HepG2 (cell line): ENCODE results near the gene LOC128125822.
A peak's percentile ranks its signal among the peaks of the same experiment; 100 is the strongest.

Experiments
- CBFB ChIP-seq: sonication (generic); formaldehyde crosslinking; IDR thresholded peaks from 2 replicates; pipeline ENCODE4 v1.4.0; 2020; ENCODE audit warnings: missing genetic modification reagents
- ELF1 ChIP-seq: sonication (generic); formaldehyde crosslinking; IDR thresholded peaks from 2 replicates; pipeline ENCODE4 v1.4.0; 2020; ENCODE audit warnings: missing genetic modification reagents
- ESRRA ChIP-seq: sonication (generic); formaldehyde crosslinking; IDR thresholded peaks from 2 replicates; pipeline ENCODE4 v1.5.1; 2020; ENCODE audit warnings: mild to moderate bottlenecking, low read depth, missing genetic modification reagents
- FOXP1 ChIP-seq, 2 experiments: fragments of 450-650 bp in 1 of 2; IDR thresholded peaks; 2 replicates each; pipeline ENCODE4 v1.6.1; 2017 to 2018; ENCODE audit warnings: antibody characterized with exemption in 1 of 2
- GZF1 ChIP-seq: sonication (generic); formaldehyde crosslinking; IDR thresholded peaks from 2 replicates; pipeline ENCODE4 v1.5.1; 2020; ENCODE audit warnings: mild to moderate bottlenecking, missing genetic modification reagents
- HCFC1 ChIP-seq: fragments of 150-350 bp; IDR thresholded peaks from 2 replicates; pipeline ENCODE4 v1.6.1; 2014; ENCODE audit warnings: low read depth, low read length
- KAT7 ChIP-seq: IDR thresholded peaks from 2 replicates; pipeline ENCODE4 v1.6.1; 2018; ENCODE audit warnings: borderline replicate concordance, missing compliant biosample characterization
- MIER2 ChIP-seq: IDR thresholded peaks from 2 replicates; pipeline ENCODE4 v1.6.1; 2016; ENCODE audit warnings: missing biosample characterization, missing genetic modification reagents
- PRMT3 ChIP-seq: sonication (generic); formaldehyde crosslinking; IDR thresholded peaks from 2 replicates; pipeline ENCODE4 v1.8.1; 2022; ENCODE audit warnings: low read depth, mild to moderate bottlenecking, moderate library complexity, missing genetic modification reagents, borderline replicate concordance
- SMYD3 ChIP-seq: sonication (generic); formaldehyde crosslinking; IDR thresholded peaks from 2 replicates; pipeline ENCODE4 v1.8.1; 2023; ENCODE audit warnings: mild to moderate bottlenecking, missing genetic modification reagents
- SRF ChIP-seq: IDR thresholded peaks from 2 replicates; pipeline ENCODE4 v1.6.1; 2011; ENCODE audit warnings: mild to moderate bottlenecking, low read depth, low read length, moderate library complexity
- YEATS2 ChIP-seq: sonication (generic); formaldehyde crosslinking; IDR thresholded peaks from 2 replicates; pipeline ENCODE4 v1.4.0; 2020; ENCODE audit warnings: missing genetic modification reagents, borderline replicate concordance
- ZNF34 ChIP-seq: sonication (generic); formaldehyde crosslinking; IDR thresholded peaks from 2 replicates; pipeline ENCODE4 v1.4.0; 2020; ENCODE audit warnings: mild to moderate bottlenecking, missing genetic modification reagents, borderline replicate concordance
- ZNF446 ChIP-seq: sonication (generic); formaldehyde crosslinking; IDR thresholded peaks from 2 replicates; pipeline ENCODE4 v1.5.0; 2020; ENCODE audit warnings: mild to moderate bottlenecking, missing genetic modification reagents
- TF ChIP-seq, protein P1 (sequence below): sonication (generic); formaldehyde crosslinking; IDR thresholded peaks from 2 replicates; pipeline ENCODE4 v1.8.1; 2023; ENCODE audit warnings: missing genetic modification reagents, inconsistent platforms, borderline replicate concordance
- TF ChIP-seq, protein P2 (sequence below): sonication (generic); formaldehyde crosslinking; conservative IDR thresholded peaks from 2 replicates; pipeline ENCODE4 v1.8.1; 2023; ENCODE audit warnings: missing genetic modification reagents
- TF ChIP-seq, protein P3 (sequence below): sonication (generic); formaldehyde crosslinking; IDR thresholded peaks from 2 replicates; pipeline ENCODE4 v1.4.0; 2020; ENCODE audit warnings: missing genetic modification reagents
- TF ChIP-seq, protein P4 (sequence below): IDR thresholded peaks from 2 replicates; pipeline ENCODE4 v1.6.1; 2016
- TF ChIP-seq, protein P5 (sequence below): sonication (generic); formaldehyde crosslinking; IDR thresholded peaks from 2 replicates; pipeline ENCODE4 v1.5.1; 2020; ENCODE audit warnings: missing genetic modification reagents, mild to moderate bottlenecking, borderline replicate concordance
- TF ChIP-seq, protein P6 (sequence below): IDR thresholded peaks from 2 replicates; pipeline ENCODE4 v1.6.1; 2016; ENCODE audit warnings: low read depth

LOC128125822 gene

DNA sequence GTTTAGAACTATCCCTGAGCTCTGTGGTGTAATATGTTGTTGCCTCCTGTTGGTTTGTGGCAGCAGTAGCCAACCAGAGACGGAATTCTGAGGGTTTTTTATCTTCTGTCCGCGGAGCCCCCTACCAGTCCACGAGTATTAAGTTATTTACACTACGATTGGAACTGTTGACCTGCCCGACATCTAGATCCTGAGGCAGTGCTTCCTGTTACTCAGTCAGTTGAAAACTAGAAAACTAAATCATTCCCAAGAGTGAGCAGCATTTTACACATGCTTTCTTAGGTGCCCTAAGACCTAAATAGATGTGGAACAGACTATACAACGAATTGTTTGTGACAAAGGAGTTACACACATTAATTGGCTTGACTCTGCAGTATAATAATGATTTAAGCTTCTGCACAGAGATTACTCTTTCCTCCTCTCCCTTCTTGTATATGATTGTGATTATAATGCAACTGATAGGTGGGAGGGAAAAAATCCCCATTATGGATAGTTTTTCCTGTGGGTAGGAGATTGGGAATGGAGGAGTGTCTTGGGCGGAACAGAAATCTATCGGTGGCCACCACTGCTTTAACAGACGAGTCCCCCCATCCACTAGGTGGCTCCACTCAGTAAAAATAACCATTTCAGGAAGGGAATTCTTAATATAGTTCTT is 1.7 kb downstream of the LOC128125822 start (continued):
- TF ChIP-seq, protein P1, sequence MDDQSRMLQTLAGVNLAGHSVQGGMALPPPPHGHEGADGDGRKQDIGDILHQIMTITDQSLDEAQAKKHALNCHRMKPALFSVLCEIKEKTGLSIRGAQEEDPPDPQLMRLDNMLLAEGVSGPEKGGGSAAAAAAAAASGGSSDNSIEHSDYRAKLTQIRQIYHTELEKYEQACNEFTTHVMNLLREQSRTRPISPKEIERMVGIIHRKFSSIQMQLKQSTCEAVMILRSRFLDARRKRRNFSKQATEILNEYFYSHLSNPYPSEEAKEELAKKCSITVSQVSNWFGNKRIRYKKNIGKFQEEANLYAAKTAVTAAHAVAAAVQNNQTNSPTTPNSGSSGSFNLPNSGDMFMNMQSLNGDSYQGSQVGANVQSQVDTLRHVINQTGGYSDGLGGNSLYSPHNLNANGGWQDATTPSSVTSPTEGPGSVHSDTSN (CRISPR knock-in tag): 0 out of 2 replicates have a peak, but pooled peaks have one; percentile 68
- TF ChIP-seq KAT7 (0 out of 2 replicates have a peak, but pooled peaks have one; percentile 17), SRF (peak; percentile 48; the same call in 1 of the 2 replicates), HCFC1 (no peak), ESRRA (CRISPR knock-in tag) (0 out of 2 replicates have a peak, but pooled peaks have one; percentile 22), GZF1 (CRISPR knock-in tag) (peak; percentile 2; the same call in 1 of the 2 replicates), YEATS2 (CRISPR knock-in tag) (peak; percentile 53; the same call in 1 of the 2 replicates), MIER2 (0 out of 2 replicates have a peak, but pooled peaks have one; percentile 27), CBFB (no peak), FOXP1 (IDR thresholded peaks at IDR 0.05) (no peak), FOXP1 (CRISPR knock-in tag; IDR thresholded peaks at IDR 0.05) (peak; percentile 13; the same call in 1 of the 2 replicates), SMYD3 (CRISPR knock-in tag) (0 out of 2 replicates have a peak, but pooled peaks have one; percentile 9), PRMT3 (CRISPR knock-in tag) (no peak), ZNF446 (CRISPR knock-in tag) (no peak), ZNF34 (CRISPR knock-in tag) (no peak), ELF1 (peak; percentile 73)
- TF ChIP-seq, protein P2, sequence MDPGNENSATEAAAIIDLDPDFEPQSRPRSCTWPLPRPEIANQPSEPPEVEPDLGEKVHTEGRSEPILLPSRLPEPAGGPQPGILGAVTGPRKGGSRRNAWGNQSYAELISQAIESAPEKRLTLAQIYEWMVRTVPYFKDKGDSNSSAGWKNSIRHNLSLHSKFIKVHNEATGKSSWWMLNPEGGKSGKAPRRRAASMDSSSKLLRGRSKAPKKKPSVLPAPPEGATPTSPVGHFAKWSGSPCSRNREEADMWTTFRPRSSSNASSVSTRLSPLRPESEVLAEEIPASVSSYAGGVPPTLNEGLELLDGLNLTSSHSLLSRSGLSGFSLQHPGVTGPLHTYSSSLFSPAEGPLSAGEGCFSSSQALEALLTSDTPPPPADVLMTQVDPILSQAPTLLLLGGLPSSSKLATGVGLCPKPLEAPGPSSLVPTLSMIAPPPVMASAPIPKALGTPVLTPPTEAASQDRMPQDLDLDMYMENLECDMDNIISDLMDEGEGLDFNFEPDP (CRISPR knock-in tag): 0 out of 2 replicates have a peak, but pooled peaks have one; percentile 43
- TF ChIP-seq, protein P3, sequence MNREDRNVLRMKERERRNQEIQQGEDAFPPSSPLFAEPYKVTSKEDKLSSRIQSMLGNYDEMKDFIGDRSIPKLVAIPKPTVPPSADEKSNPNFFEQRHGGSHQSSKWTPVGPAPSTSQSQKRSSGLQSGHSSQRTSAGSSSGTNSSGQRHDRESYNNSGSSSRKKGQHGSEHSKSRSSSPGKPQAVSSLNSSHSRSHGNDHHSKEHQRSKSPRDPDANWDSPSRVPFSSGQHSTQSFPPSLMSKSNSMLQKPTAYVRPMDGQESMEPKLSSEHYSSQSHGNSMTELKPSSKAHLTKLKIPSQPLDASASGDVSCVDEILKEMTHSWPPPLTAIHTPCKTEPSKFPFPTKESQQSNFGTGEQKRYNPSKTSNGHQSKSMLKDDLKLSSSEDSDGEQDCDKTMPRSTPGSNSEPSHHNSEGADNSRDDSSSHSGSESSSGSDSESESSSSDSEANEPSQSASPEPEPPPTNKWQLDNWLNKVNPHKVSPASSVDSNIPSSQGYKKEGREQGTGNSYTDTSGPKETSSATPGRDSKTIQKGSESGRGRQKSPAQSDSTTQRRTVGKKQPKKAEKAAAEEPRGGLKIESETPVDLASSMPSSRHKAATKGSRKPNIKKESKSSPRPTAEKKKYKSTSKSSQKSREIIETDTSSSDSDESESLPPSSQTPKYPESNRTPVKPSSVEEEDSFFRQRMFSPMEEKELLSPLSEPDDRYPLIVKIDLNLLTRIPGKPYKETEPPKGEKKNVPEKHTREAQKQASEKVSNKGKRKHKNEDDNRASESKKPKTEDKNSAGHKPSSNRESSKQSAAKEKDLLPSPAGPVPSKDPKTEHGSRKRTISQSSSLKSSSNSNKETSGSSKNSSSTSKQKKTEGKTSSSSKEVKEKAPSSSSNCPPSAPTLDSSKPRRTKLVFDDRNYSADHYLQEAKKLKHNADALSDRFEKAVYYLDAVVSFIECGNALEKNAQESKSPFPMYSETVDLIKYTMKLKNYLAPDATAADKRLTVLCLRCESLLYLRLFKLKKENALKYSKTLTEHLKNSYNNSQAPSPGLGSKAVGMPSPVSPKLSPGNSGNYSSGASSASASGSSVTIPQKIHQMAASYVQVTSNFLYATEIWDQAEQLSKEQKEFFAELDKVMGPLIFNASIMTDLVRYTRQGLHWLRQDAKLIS (CRISPR knock-in tag): 0 out of 2 replicates have a peak, but pooled peaks have one; percentile 69
- TF ChIP-seq, protein P4, sequence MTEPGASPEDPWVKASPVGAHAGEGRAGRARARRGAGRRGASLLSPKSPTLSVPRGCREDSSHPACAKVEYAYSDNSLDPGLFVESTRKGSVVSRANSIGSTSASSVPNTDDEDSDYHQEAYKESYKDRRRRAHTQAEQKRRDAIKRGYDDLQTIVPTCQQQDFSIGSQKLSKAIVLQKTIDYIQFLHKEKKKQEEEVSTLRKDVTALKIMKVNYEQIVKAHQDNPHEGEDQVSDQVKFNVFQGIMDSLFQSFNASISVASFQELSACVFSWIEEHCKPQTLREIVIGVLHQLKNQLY (CRISPR knock-in tag): 0 out of 2 replicates have a peak, but pooled peaks have one; percentile 51
- TF ChIP-seq, protein P5, sequence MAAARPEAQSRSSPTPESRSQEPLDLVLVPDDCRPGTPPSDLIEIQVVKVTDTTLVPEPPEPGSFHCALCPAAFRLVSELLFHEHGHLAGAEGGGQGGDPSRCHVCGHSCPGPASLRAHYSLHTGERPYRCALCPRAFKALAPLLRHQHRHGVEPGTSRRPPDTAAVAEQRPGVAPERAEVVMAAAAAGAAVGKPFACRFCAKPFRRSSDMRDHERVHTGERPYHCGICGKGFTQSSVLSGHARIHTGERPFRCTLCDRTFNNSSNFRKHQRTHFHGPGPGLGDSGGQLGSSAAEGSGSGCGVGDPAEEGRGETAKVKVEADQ: peak; percentile 75; the same call in 1 of the 2 replicates
- TF ChIP-seq, protein P6, sequence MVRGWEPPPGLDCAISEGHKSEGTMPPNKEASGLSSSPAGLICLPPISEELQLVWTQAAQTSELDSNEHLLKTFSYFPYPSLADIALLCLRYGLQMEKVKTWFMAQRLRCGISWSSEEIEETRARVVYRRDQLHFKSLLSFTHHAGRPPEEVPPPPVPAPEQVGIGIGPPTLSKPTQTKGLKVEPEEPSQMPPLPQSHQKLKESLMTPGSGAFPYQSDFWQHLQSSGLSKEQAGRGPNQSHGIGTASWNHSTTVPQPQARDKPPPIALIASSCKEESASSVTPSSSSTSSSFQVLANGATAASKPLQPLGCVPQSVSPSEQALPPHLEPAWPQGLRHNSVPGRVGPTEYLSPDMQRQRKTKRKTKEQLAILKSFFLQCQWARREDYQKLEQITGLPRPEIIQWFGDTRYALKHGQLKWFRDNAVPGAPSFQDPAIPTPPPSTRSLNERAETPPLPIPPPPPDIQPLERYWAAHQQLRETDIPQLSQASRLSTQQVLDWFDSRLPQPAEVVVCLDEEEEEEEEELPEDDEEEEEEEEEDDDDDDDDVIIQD: peak; percentile 98; the same call in 1 of the 2 replicates
